IMR-90 (cell line): ENCODE data around the gene TIFAB. TPM values are rescaled to one million over a fixed set of nuclear protein-coding genes. Genes with fewer than 3 reads are reported as not detected.

Source experiments
- ATAC-seq: fragments of 200-7000 bp; cut with Tn5 transposase; 2 replicates; pipeline ENCODE4 v1.9.1; 2020; ENCODE audit warnings: low read depth, mild to moderate bottlenecking, moderate library complexity
- BruUV-seq: library from RNA; stranded (reverse); fragments of 400-500 nt; replicated peaks from 2 replicates; lab custom pipeline; 2021; lab: Mats Ljungman, UMichigan
- CTCF ChIA-PET: fragments of 300-600 bp; formaldehyde crosslinking; extraction: SDS; loops from one replicate; lab custom pipeline; 2021; ENCODE audit warnings: antibody characterized with exemption; lab: Yijun Ruan, JAX
- POLR2A ChIA-PET: fragments of 300-600 bp; sonication (Branson Sonifier 250); formaldehyde crosslinking; loops from one replicate; lab custom pipeline; 2022; ENCODE audit warnings: antibody characterized with exemption; ENCODE audit not compliant: unreplicated experiment; lab: Charles Lee
- DNase-seq: peaks from one replicate; pipeline ENCODE4 v3.0.0; 2013
- H2AFZ ChIP-seq: replicated peaks from 2 replicates; pipeline ENCODE3; 2013; ENCODE audit warnings: low read length, mild to moderate bottlenecking; ENCODE audit not compliant: poor library complexity
- H2AK5ac ChIP-seq: 2 replicates; pipeline ENCODE4 v1.6.1; 2013; ENCODE audit warnings: low read depth, low read length, inconsistent platforms
- H2AK9ac ChIP-seq: replicated peaks from 2 replicates; pipeline ENCODE3; 2013; ENCODE audit warnings: mild to moderate bottlenecking, low read depth, low read length, moderate library complexity; ENCODE audit not compliant: poor library complexity
- H2BK120ac ChIP-seq: 2 replicates; pipeline ENCODE4 v1.6.1; 2013; ENCODE audit warnings: low read depth, low read length, inconsistent platforms
- H2BK15ac ChIP-seq: 3 replicates; pipeline ENCODE4 v1.6.1; 2013; ENCODE audit warnings: low read depth, low read length, inconsistent platforms
- H2BK20ac ChIP-seq: 2 replicates; pipeline ENCODE4 v1.6.1; 2013; ENCODE audit warnings: low read depth, mild to moderate bottlenecking, inconsistent platforms, low read length, moderate library complexity
- H2BK5ac ChIP-seq: 2 replicates; pipeline ENCODE4 v1.6.1; 2013; ENCODE audit warnings: mild to moderate bottlenecking, low read depth, low read length, inconsistent platforms; ENCODE audit not compliant: poor library complexity, severe bottlenecking
- H3K14ac ChIP-seq: replicated peaks from 2 replicates; pipeline ENCODE4 v1.6.1; 2013; ENCODE audit warnings: low read depth, low read length, inconsistent platforms
- H3K18ac ChIP-seq: 2 replicates; pipeline ENCODE4 v1.6.1; 2013; ENCODE audit warnings: low read depth, low read length, control low read depth
- H3K23ac ChIP-seq: 2 replicates; pipeline ENCODE4 v1.6.1; 2013; ENCODE audit warnings: low read depth, low read length, inconsistent platforms
- H3K27ac ChIP-seq: 2 replicates; pipeline ENCODE4 v1.5.1; 2013; ENCODE audit warnings: mild to moderate bottlenecking, control low read depth, low read length; ENCODE audit not compliant: insufficient read depth
- H3K27me3 ChIP-seq: 2 replicates; pipeline ENCODE4 v1.6.1; 2013; ENCODE audit warnings: low read length; ENCODE audit not compliant: control insufficient read depth, insufficient read depth
- H3K36me3 ChIP-seq: 2 replicates; pipeline ENCODE4 v1.6.1; 2013; ENCODE audit warnings: low read length, mixed read lengths; ENCODE audit not compliant: control insufficient read depth, insufficient read depth
- H3K4ac ChIP-seq: 2 replicates; pipeline ENCODE4 v1.6.1; 2013; ENCODE audit warnings: low read depth, low read length, inconsistent platforms
- H3K4me1 ChIP-seq: 2 replicates; pipeline ENCODE4 v1.6.1; 2013; ENCODE audit warnings: low read length, mixed read lengths; ENCODE audit not compliant: control insufficient read depth, insufficient read depth
- H3K4me2 ChIP-seq: 2 replicates; pipeline ENCODE4 v1.6.1; 2013; ENCODE audit warnings: low read depth, mild to moderate bottlenecking, control low read depth, low read length, moderate library complexity
- H3K4me3 ChIP-seq: 2 replicates; pipeline ENCODE4 v1.5.1; 2013; ENCODE audit warnings: low read depth, mild to moderate bottlenecking, control low read depth, low read length, moderate library complexity; ENCODE audit not compliant: insufficient read depth
- H3K56ac ChIP-seq: 2 replicates; pipeline ENCODE4 v1.6.1; 2013; ENCODE audit warnings: low read length, inconsistent platforms; ENCODE audit not compliant: insufficient read depth; ENCODE audit errors: extremely low read depth
- H3K79me1 ChIP-seq, 2 experiments: 2 replicates each; pipeline ENCODE4 v1.6.1; 2013; ENCODE audit warnings: low read length in 2 of 2, inconsistent platforms in 1 of 2, low read depth in 1 of 2
- H3K9ac ChIP-seq: 2 replicates; pipeline ENCODE4 v1.6.1; 2013; ENCODE audit warnings: low read depth, low read length, control low read depth
- H3K9me1 ChIP-seq: 2 replicates; pipeline ENCODE4 v1.6.1; 2013; ENCODE audit warnings: low read length, inconsistent platforms; ENCODE audit not compliant: insufficient read depth
- H3K9me3 ChIP-seq: 2 replicates; pipeline ENCODE4 v1.6.1; 2013; ENCODE audit warnings: low read length; ENCODE audit not compliant: control insufficient read depth, insufficient read depth
- H4K20me1 ChIP-seq: 2 replicates; pipeline ENCODE4 v1.6.1; 2013; ENCODE audit warnings: low read length, inconsistent platforms; ENCODE audit not compliant: insufficient read depth
- H4K5ac ChIP-seq: 2 replicates; pipeline ENCODE4 v1.6.1; 2013; ENCODE audit warnings: mild to moderate bottlenecking, low read depth, low read length, control low read depth
- H4K8ac ChIP-seq, 2 experiments: 2 replicates each; pipeline ENCODE4 v1.6.1; 2013; ENCODE audit warnings: low read depth in 2 of 2, low read length in 2 of 2, control low read depth in 1 of 2, inconsistent platforms in 1 of 2
- H4K91ac ChIP-seq: 2 replicates; pipeline ENCODE4 v1.6.1; 2013; ENCODE audit warnings: low read depth, low read length, inconsistent platforms; ENCODE audit not compliant: insufficient read depth
- BHLHE40 ChIP-seq: fragments of 150-350 bp; IDR thresholded peaks from 2 replicates; pipeline ENCODE4 v1.6.1; 2016; ENCODE audit warnings: mild to moderate bottlenecking, low read depth, low read length
- CEBPB ChIP-seq: IDR thresholded peaks from 2 replicates; pipeline ENCODE4 v1.6.1; 2012; ENCODE audit warnings: low read depth, low read length, improper control_type of control experiment
- CHD1 ChIP-seq: IDR thresholded peaks from 2 replicates; pipeline ENCODE4 v1.6.1; 2012; ENCODE audit warnings: low read depth, low read length, improper control_type of control experiment
- FOS ChIP-seq: fragments of 150-350 bp; IDR thresholded peaks from 2 replicates; pipeline ENCODE4 v1.6.1; 2016; ENCODE audit warnings: low read depth, low read length
- MAFK ChIP-seq: IDR thresholded peaks from 2 replicates; pipeline ENCODE4 v1.6.1; 2012; ENCODE audit warnings: low read depth, low read length, improper control_type of control experiment
- MAZ ChIP-seq: IDR thresholded peaks from 2 replicates; pipeline ENCODE4 v1.6.1; 2012; ENCODE audit warnings: low read depth, mild to moderate bottlenecking, low read length, improper control_type of control experiment, moderate library complexity, borderline replicate concordance
- MXI1 ChIP-seq: IDR thresholded peaks from 2 replicates; pipeline ENCODE4 v1.6.1; 2012; ENCODE audit warnings: low read depth, mild to moderate bottlenecking, low read length, moderate library complexity, borderline replicate concordance
- NFE2L2 ChIP-seq: fragments of 150-350 bp; IDR thresholded peaks from 2 replicates; pipeline ENCODE4 v1.6.1; 2016; ENCODE audit warnings: low read depth, mild to moderate bottlenecking, low read length
- POLR2A ChIP-seq: IDR thresholded peaks from 2 replicates; pipeline ENCODE4 v1.6.1; 2012; ENCODE audit warnings: mild to moderate bottlenecking, low read depth, low read length
- RAD21 ChIP-seq: IDR thresholded peaks from 2 replicates; pipeline ENCODE4 v1.6.1; 2012; ENCODE audit warnings: low read length, improper control_type of control experiment
- RCOR1 ChIP-seq: IDR thresholded peaks from 2 replicates; pipeline ENCODE4 v1.6.1; 2012; ENCODE audit warnings: mild to moderate bottlenecking, low read length, improper control_type of control experiment; ENCODE audit not compliant: insufficient replicate concordance
- RFX5 ChIP-seq: IDR thresholded peaks from 2 replicates; pipeline ENCODE4 v1.8.0; 2012; ENCODE audit warnings: low read depth, mild to moderate bottlenecking, low read length, moderate library complexity
- SMC3 ChIP-seq: fragments of 150-350 bp; IDR thresholded peaks from 2 replicates; pipeline ENCODE4 v1.6.1; 2016; ENCODE audit warnings: low read depth, mild to moderate bottlenecking, antibody characterized with exemption, low read length, moderate library complexity
- USF2 ChIP-seq: fragments of 150-350 bp; IDR thresholded peaks from 2 replicates; pipeline ENCODE4 v1.6.1; 2017; ENCODE audit warnings: mild to moderate bottlenecking, antibody characterized with exemption, low read length, low read depth
- whole genome bisulfite sequencing, 2 experiments: methylation state at CpG; one replicate each; pipeline versions ENCODE4 v1.1.5 to v1.1.7; 2013; ENCODE audit warnings: missing lambda C conversion rate in 2 of 2; ENCODE audit not compliant: insufficient read length in 1 of 2; ENCODE audit errors: extremely low coverage in 2 of 2; 5-methylcytosine and 5-hydroxymethylcytosine counted together
- dilution Hi-C: fragments of 300-500 bp; cut with HindIII; formaldehyde crosslinking; loops from one replicate; pipeline ENCODE4 v1.14.3; 2018; ENCODE audit warnings: low sequenced_read_pairs; ENCODE audit not compliant: unreplicated experiment
- in situ Hi-C: fragments of 300-500 bp; cut with MboI; formaldehyde crosslinking; loops from 3 replicates; pipeline ENCODE4 v1.14.3; 2019; ENCODE audit warnings: low sequenced_read_pairs, inconsistent platforms, mixed read lengths
- intact Hi-C: fragments of 100-400 bp; cut with micrococcal nuclease; formaldehyde crosslinking; loops from 2 replicates; pipeline ENCODE4 v1.10.0; 2022
- polyA plus RNA-seq, 3 experiments: library from polyadenylated mRNA; depleted of rRNA; stranded (reverse); fragments of >200 nt; gene quantifications; 2 replicates each; pipeline ENCODE4 v1.2.3, GENCODE V29; 2012; ENCODE audit warnings: low replicate concordance in 1 of 3
- total RNA-seq: library from RNA; depleted of rRNA; stranded (reverse); fragments of >200 nt; gene quantifications from 2 replicates; pipeline ENCODE4 v1.2.3, GENCODE V29; 2012
- TF ChIP-seq, protein P1 (sequence below): fragments of 150-350 bp; IDR thresholded peaks from 2 replicates; pipeline ENCODE4 v1.6.1; 2016; ENCODE audit warnings: low read depth, mild to moderate bottlenecking, low read length, moderate library complexity, borderline replicate concordance

The TIFAB gene
- total and polyA plus RNA-seq, 2 of the 4 experiments (the other 2 are of a cell fraction) = not detected

DNA sequence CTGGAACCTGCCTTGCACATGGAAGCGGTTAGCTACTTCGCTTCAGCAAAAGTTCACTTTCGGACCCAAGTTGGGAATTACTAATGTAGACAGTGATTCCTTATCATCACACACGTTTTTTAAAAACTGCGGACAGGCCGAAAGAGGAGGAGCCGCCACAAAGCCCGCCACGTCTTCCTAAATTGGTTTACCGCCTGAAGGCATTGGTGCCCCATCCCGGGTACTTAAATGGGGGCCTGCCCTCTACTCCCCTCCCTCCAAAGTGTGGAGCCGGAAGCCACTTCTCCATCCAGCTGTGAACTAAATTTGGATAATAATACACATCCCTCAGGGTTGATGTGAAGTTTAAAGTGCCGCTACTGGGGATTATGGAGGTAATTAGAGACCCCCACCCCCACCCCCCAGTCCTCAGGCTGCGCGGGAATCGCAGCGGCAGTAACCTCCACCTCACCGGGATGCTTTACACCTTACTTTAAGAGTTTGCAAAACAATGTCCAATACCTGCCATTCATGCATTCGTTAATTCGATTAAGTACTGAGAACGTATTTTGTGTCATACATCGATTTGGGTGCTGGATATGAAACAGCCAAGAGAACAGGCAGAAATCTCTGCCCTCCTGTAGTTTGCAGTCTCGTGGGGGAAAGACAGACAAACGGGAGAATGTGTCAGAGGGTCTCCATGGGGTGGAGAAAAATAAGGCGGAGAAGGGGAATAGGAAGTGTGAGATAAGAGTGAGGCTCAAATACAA is 52.2 kb downstream of the TIFAB start:
- Histone ChIP-seq H4K5ac (peak overlapping the region; percentile 100), H3K23ac (peak overlapping the region; percentile 74; the same call in 1 of the 2 replicates), H2BK120ac (peak overlapping the region; percentile 86), H3K36me3 (no peaks in the 10 kb centered on the region), H3K4me3 (peak overlapping the region; percentile 66), H4K20me1 (peaks cover 33% of the 10 kb centered on the region), H3K79me1 (peaks cover 10 to 40% of the 10 kb centered on the region in 2 experiments), H3K14ac (peak overlapping the region; percentile 99), H3K56ac (0 out of 2 replicates have a peak overlapping the region, but pooled peaks have one; percentile 8), H3K4me2 (peak overlapping the region; percentile 95), H4K8ac (peak overlapping the region; percentile 99 to 100), H2AFZ (peak overlapping the region; percentile 98), H2AK5ac (peak overlapping the region; percentile 87), H2BK15ac (no peak overlapping the region), H3K4ac (peak overlapping the region; percentile 98), H3K27me3 (no peaks in the 10 kb centered on the region), H3K27ac (peak overlapping the region; percentile 91), H4K91ac (peak overlapping the region; percentile 93), H3K9ac (peak overlapping the region; percentile 89), H3K9me3 (no peaks in the 10 kb centered on the region; the same call in 1 of the 2 replicates), H3K4me1 (peaks cover 10% of the 10 kb centered on the region), H3K9me1 (peaks cover 14% of the 10 kb centered on the region), H2BK5ac (no peak overlapping the region), H3K18ac (no peak overlapping the region), H2BK20ac (no peak overlapping the region), H2AK9ac (peak overlapping the region; percentile 83)
- 45% methylated on average over 10 of the region's 25 CpGs; no CpG with 5 or more reads in 1 of the 2 experiments for WGBS, 2 experiments
- no TSS peak for BruUV-seq
- no peak for DNase-seq
- CTCF ChIA-PET = no interaction called here
- dilution Hi-C loops (no loop called here), intact Hi-C loops (no loop called here), in situ Hi-C loops (no loop called here)
- ATAC-seq = no peak
- POLR2A ChIA-PET = interaction anchor here (0.6 kb wide), 1 partner anchor 34 kb away, joined by 3 read pairs; no protein-coding TSS in a partner anchor
- TF ChIP-seq POLR2A = no peak
- TF ChIP-seq CEBPB = no peak
- no peak for TF ChIP-seq SMC3
- no peak for TF ChIP-seq RFX5
- no peak for TF ChIP-seq MAZ
- no peak for TF ChIP-seq BHLHE40
- TF ChIP-seq CHD1 = no peak
- TF ChIP-seq RCOR1 = no peak
- no peak for TF ChIP-seq USF2
- no peak for TF ChIP-seq RAD21
- no peak for TF ChIP-seq FOS
- no peak for TF ChIP-seq MXI1
- no peak for TF ChIP-seq NFE2L2
- no peak for TF ChIP-seq MAFK
- TF ChIP-seq, protein P1, sequence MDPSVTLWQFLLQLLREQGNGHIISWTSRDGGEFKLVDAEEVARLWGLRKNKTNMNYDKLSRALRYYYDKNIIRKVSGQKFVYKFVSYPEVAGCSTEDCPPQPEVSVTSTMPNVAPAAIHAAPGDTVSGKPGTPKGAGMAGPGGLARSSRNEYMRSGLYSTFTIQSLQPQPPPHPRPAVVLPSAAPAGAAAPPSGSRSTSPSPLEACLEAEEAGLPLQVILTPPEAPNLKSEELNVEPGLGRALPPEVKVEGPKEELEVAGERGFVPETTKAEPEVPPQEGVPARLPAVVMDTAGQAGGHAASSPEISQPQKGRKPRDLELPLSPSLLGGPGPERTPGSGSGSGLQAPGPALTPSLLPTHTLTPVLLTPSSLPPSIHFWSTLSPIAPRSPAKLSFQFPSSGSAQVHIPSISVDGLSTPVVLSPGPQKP = no peak
